Measurements from ENCODE around the gene RBMS1. TPM values are rescaled to one million over a fixed set of nuclear protein-coding genes. Genes with fewer than 3 reads are reported as not detected.
A peak's percentile ranks its signal among the peaks of the same experiment; 100 is the strongest.

The RBMS1 gene
- total RNA-seq, 6 experiments from 2014 or later = 8.5 to 21.4 (median 14.3) TPM

- peak overlapping the region in 2 of 3 donors; percentile 27 to 77 for H3K27ac ChIP-seq
Observed at GRCh38 chr2:160459538-160460332, 33.9 kb downstream of the RBMS1 start.

GRCh38 chr2:160458718-160459453, 34.7 kb downstream of the RBMS1 start:
- 62% methylated on average over 10 of the region's 10 CpGs for WGBS (ENCODE audit: insufficient coverage, low coverage, low lambda C conversion rate, missing lambda C conversion rate)
- intact Hi-C loops (cut with DNase I) = no loop called here
- peaks cover 0 to 71% (median 24%) of the 10 kb centered on the region in 4 donors for H3K4me1 ChIP-seq

More at GRCh38 chr2:160459538-160460332, 33.9 kb downstream of the RBMS1 start:
- no peak for DNase-seq
- intact Hi-C loops (cut with DNase I) = no loop called here
- TF ChIP-seq CTCF (IDR thresholded peaks at IDR 0.05) (no peak), POLR2A (IDR thresholded peaks at IDR 0.05) (no peak)
- H3K4me1 ChIP-seq = peaks cover 0 to 62% (median 20%) of the 10 kb centered on the region in 4 donors
- 18% methylated on average over 1 of the region's 1 CpG for WGBS (ENCODE audit: insufficient coverage, low coverage, low lambda C conversion rate, missing lambda C conversion rate)
- no peaks in the 10 kb centered on the region for H3K27me3 ChIP-seq
- H3K4me3 ChIP-seq = no peak overlapping the region
- ATAC-seq = peak; percentile 10 to 53 (median 50)
- no peaks in the 10 kb centered on the region for H3K9me3 ChIP-seq
- H3K36me3 ChIP-seq = no peaks in the 10 kb centered on the region

DNA sequence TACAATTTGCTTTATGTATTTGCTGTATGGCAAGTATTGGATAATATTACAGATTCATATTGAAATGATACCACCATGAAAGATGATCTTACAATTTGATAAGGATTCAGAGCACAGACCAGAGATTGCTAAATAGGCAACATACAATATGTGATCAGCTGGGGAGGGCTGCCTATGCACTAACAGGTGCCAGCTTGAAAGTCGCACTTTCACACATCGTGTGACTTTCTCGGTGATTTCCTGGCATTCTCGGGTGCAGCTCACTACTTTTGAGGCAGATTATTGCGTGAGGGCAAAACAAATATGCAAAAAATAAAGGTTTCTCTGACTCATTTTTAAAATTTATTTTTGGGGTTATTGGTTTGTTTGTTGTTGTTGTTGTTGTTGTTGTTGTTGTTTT, 36.0 kb downstream of the RBMS1 start:
- H3K4me1 ChIP-seq = peaks cover 0 to 71% (median 24%) of the 10 kb centered on the region in 4 donors
- ATAC-seq = no peak
- intact Hi-C loops (cut with DNase I) = no loop called here
- no peak for DNase-seq
- H3K9me3 ChIP-seq = no peaks in the 10 kb centered on the region
- no peak overlapping the region for H3K4me3 ChIP-seq
- H3K27ac ChIP-seq = no peak overlapping the region
- WGBS (ENCODE audit: insufficient coverage, low coverage, low lambda C conversion rate, missing lambda C conversion rate) = 84% methylated on average over 5 of the region's 5 CpGs
- no peaks in the 10 kb centered on the region for H3K36me3 ChIP-seq
- no peaks in the 10 kb centered on the region for H3K27me3 ChIP-seq
- TF ChIP-seq CTCF (IDR thresholded peaks at IDR 0.05) = no peak
- TF ChIP-seq POLR2A (IDR thresholded peaks at IDR 0.05) = no peak

More at GRCh38 chr2:160458718-160459453, 34.7 kb downstream of the RBMS1 start:
- Histone ChIP-seq H3K4me3 (no peak overlapping the region), H3K27ac (peak overlapping the region in 2 of 3 donors; percentile 13 to 77), H3K9me3 (no peaks in the 10 kb centered on the region), H3K27me3 (no peaks in the 10 kb centered on the region), H3K36me3 (no peaks in the 10 kb centered on the region)
- DNase-seq = no peak
- no peak for TF ChIP-seq CTCF (IDR thresholded peaks at IDR 0.05)
- TF ChIP-seq POLR2A (IDR thresholded peaks at IDR 0.05) = no peak
- ATAC-seq = no peak

GRCh38 chr2:160454070-160454797, 39.4 kb downstream of the RBMS1 start:
- Histone ChIP-seq H3K4me3 (no peak overlapping the region), H3K27ac (no peak overlapping the region), H3K36me3 (no peaks in the 10 kb centered on the region), H3K4me1 (peaks cover 0 to 49% (median 16%) of the 10 kb centered on the region in 4 donors), H3K27me3 (no peaks in the 10 kb centered on the region), H3K9me3 (no peaks in the 10 kb centered on the region)
- intact Hi-C loops (cut with DNase I) = no loop called here
- ATAC-seq (peak; percentile 45 to 74 (median 63)), DNase-seq (no peak)
- no peak for TF ChIP-seq CTCF (IDR thresholded peaks at IDR 0.05)
- TF ChIP-seq POLR2A (IDR thresholded peaks at IDR 0.05) = no peak
- 56% methylated on average over 2 of the region's 2 CpGs for WGBS (ENCODE audit: insufficient coverage, low coverage, low lambda C conversion rate, missing lambda C conversion rate)

Data from right lobe of liver (tissue), 6 donors.